ENCODE results near the gene NELL2.

DNA sequence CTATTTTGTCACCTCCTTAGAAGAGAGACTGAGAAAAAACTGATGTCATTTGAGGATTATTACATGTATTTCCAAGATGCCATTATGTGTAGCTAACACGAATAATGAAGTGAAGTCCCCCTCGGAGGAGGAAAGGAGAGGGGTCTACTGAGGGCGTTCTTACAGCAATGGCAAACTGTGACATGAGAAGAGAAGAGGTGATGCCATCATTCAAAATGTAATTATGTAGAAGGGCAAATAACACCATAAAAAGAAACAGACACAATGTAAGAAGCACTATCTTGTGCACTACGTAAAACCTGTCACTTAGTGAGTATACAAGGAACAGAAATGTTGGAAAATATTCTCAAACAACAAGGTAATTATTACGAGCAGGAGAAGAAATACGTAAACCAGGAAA is 126.5 kb downstream of the NELL2 start:
- TF ChIP-seq POLR2AphosphoS5 (IDR thresholded peaks at IDR 0.05) (no peak), CTCF (IDR thresholded peaks at IDR 0.05) (no peak), EP300 (IDR thresholded peaks at IDR 0.05) (no peak)

Data from stomach (tissue), 4 donors.